GM12891 (cell line): Measurements from ENCODE around the gene PARP3.

Experiments used
- PAX5 ChIP-seq: IDR thresholded peaks from 2 replicates; pipeline ENCODE4 v1.6.1; 2011; ENCODE audit warnings: low read length, moderate library complexity, mild to moderate bottlenecking; ENCODE audit not compliant: insufficient read depth, severe bottlenecking
- POLR2A ChIP-seq: IDR thresholded peaks from 2 replicates; pipeline ENCODE4 v1.6.1; 2011; ENCODE audit warnings: low read depth, low read length, control low read depth
- POLR2AphosphoS5 ChIP-seq: IDR thresholded peaks from 2 replicates; pipeline ENCODE4 v1.6.1; 2011; ENCODE audit warnings: low read depth, low read length, control low read depth
- POU2F2 ChIP-seq: IDR thresholded peaks from 2 replicates; pipeline ENCODE4 v1.6.1; 2011; ENCODE audit warnings: low read depth, mild to moderate bottlenecking, control low read depth, low read length, moderate library complexity
- SPI1 ChIP-seq: IDR thresholded peaks from 2 replicates; pipeline ENCODE4 v1.6.1; 2011; ENCODE audit warnings: low read depth, low read length, control low read depth
- TAF1 ChIP-seq: IDR thresholded peaks from 2 replicates; pipeline ENCODE4 v1.6.1; 2011; ENCODE audit warnings: low read depth, low read length, control low read depth

DNA sequence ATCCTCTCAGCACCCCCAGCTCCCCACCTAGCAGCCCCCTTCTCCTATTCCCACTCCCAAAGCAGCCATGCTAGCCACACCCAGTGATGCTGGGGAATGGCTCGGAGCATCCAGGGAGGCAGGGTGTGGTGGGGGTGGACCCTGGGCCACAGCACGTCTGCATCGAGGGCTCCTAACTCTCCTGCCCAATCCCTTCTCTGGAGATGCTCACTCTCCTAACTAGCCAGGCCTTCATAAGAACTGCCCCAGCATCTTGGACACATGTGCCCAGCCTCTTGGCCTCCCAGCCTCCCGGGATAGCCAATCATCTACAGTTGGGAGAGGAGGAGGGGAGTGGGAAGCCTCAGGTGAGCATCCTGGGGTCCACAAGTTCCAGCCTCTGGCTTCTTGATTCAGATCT is 22.4 kb downstream of the PARP3 start:
- TF ChIP-seq POLR2AphosphoS5 (no peak), POLR2A (no peak), SPI1 (no peak), TAF1 (no peak), PAX5 (no peak), POU2F2 (no peak)
